GM12891 (cell line): ENCODE data around the gene RNF150.

ENCODE experiments used
- POLR2A ChIP-seq: IDR thresholded peaks from 2 replicates; pipeline ENCODE4 v1.6.1; 2011; ENCODE audit warnings: low read depth, low read length, control low read depth
- POLR2AphosphoS5 ChIP-seq: IDR thresholded peaks from 2 replicates; pipeline ENCODE4 v1.6.1; 2011; ENCODE audit warnings: low read depth, low read length, control low read depth

GRCh38 chr4:140931911-140932310 is 201.4 kb downstream of the RNF150 start:
- no peak for TF ChIP-seq POLR2A
- TF ChIP-seq POLR2AphosphoS5, result no peak
